RWPE2 (cell line): ENCODE results near the gene PRG2.
"Not testable (repeated sequence)": the region's sequence is repeated elsewhere in the genome, so short reads cannot be mapped to it uniquely, and the experiment has no call there.

Experiments used
- ATAC-seq: fragments of 200-7000 bp; cut with Tn5 transposase; 3 replicates; pipeline ENCODE4 v1.9.1; 2021; ENCODE audit warnings: low read depth
- DNase-seq: peaks from one replicate; pipeline ENCODE4 v3.0.0-alpha.2; 2020; ENCODE audit warnings: low spot score
- H3K27ac ChIP-seq: fragments of 450-650 bp; 2 replicates; pipeline ENCODE4 v1.5.1; 2017; ENCODE audit warnings: mild to moderate bottlenecking; ENCODE audit not compliant: poor library complexity, severe bottlenecking
- H3K27me3 ChIP-seq: fragments of 250-450 bp; sonication (Bioruptor Pico); 2 replicates; pipeline ENCODE4 v1.5.1; 2021; ENCODE audit warnings: mild to moderate bottlenecking, moderate library complexity; ENCODE audit not compliant: insufficient read depth, poor library complexity, severe bottlenecking
- H3K36me3 ChIP-seq: fragments of 250-450 bp; sonication (Bioruptor Pico); 2 replicates; pipeline ENCODE4 v1.5.1; 2020; ENCODE audit warnings: low read depth, mild to moderate bottlenecking, moderate library complexity
- H3K4me1 ChIP-seq: fragments of 250-450 bp; sonication (Bioruptor Pico); 2 replicates; pipeline ENCODE4 v1.5.1; 2021; ENCODE audit warnings: mild to moderate bottlenecking, moderate library complexity; ENCODE audit not compliant: insufficient read depth, poor library complexity, severe bottlenecking
- H3K4me3 ChIP-seq: fragments of 250-450 bp; sonication (Bioruptor Pico); 2 replicates; pipeline ENCODE4 v1.5.1; 2021; ENCODE audit warnings: mild to moderate bottlenecking, moderate library complexity; ENCODE audit not compliant: severe bottlenecking
- H3K9me3 ChIP-seq: fragments of 250-450 bp; sonication (Bioruptor Pico); 2 replicates; pipeline ENCODE4 v1.5.1; 2021; ENCODE audit warnings: mild to moderate bottlenecking, moderate library complexity; ENCODE audit not compliant: severe bottlenecking
- CTCF ChIP-seq: fragments of 450-650 bp; IDR thresholded peaks from one replicate; pipeline ENCODE4 v1.5.1; 2017; ENCODE audit warnings: mild to moderate bottlenecking, moderate library complexity; ENCODE audit not compliant: poor library complexity, severe bottlenecking

PRG2 gene

GRCh38 chr11:57364851-57365660, 25.4 kb downstream of the PRG2 start:
- H3K4me1 ChIP-seq: peaks cover 4% of the 10 kb centered on the region
- no peak for TF ChIP-seq CTCF
- ATAC-seq (no peak), DNase-seq (no peak)
- H3K27ac ChIP-seq: no peak overlapping the region
- H3K36me3 ChIP-seq: no peaks in the 10 kb centered on the region
- H3K4me3 ChIP-seq: no peak overlapping the region
- H3K27me3 ChIP-seq: no peaks in the 10 kb centered on the region
- H3K9me3 ChIP-seq: no peaks in the 10 kb centered on the region

GRCh38 chr11:57363131-57364080, 27.0 kb downstream of the PRG2 start:
- Histone ChIP-seq H3K27me3 (no peaks in the 10 kb centered on the region), H3K4me1 (no peaks in the 10 kb centered on the region), H3K9me3 (no peaks in the 10 kb centered on the region), H3K4me3 (no peak overlapping the region), H3K27ac (no peak overlapping the region), H3K36me3 (no peaks in the 10 kb centered on the region)
- no peak for DNase-seq
- no peak for TF ChIP-seq CTCF
- ATAC-seq: no peak

GRCh38 chr11:57361926-57362325, 28.5 kb downstream of the PRG2 start:
- Histone ChIP-seq H3K9me3 (no peaks in the 10 kb centered on the region), H3K4me3 (no peak overlapping the region), H3K4me1 (no peaks in the 10 kb centered on the region), H3K36me3 (no peaks in the 10 kb centered on the region), H3K27ac (no peak overlapping the region), H3K27me3 (no peaks in the 10 kb centered on the region)
- ATAC-seq (no peak), DNase-seq (no peak)
- TF ChIP-seq CTCF: no peak

GRCh38 chr11:57361420-57361819, 29.0 kb downstream of the PRG2 start:
- H3K4me1 ChIP-seq, H3K4me3 ChIP-seq, H3K27me3 ChIP-seq, H3K36me3 ChIP-seq, H3K9me3 ChIP-seq, DNase-seq, H3K27ac ChIP-seq, ATAC-seq: not testable (repeated sequence)

- DNase-seq: no peak
- Histone ChIP-seq H3K27me3 (no peaks in the 10 kb centered on the region), H3K27ac (no peak overlapping the region), H3K9me3 (no peaks in the 10 kb centered on the region), H3K4me3 (no peak overlapping the region), H3K4me1 (no peaks in the 10 kb centered on the region), H3K36me3 (no peaks in the 10 kb centered on the region)
- no peak for ATAC-seq
- TF ChIP-seq CTCF: no peak
Observed at GRCh38 chr11:57360991-57361390, 29.5 kb downstream of the PRG2 start.
